IPS-20b (cell line): ENCODE results near the gene ZSCAN21.
"Not testable (repeated sequence)": the region's sequence is repeated elsewhere in the genome, so short reads cannot be mapped to it uniquely, and the experiment has no call there.

Experiments
- H3K27ac ChIP-seq: one replicate; pipeline ENCODE4 v1.5.1; 2013; ENCODE audit warnings: low read length
- H3K27me3 ChIP-seq: 2 replicates; pipeline ENCODE4 v1.6.1; 2013; ENCODE audit warnings: mild to moderate bottlenecking, low read length, inconsistent platforms; ENCODE audit not compliant: insufficient read depth
- H3K36me3 ChIP-seq: 2 replicates; pipeline ENCODE4 v1.6.1; 2013; ENCODE audit warnings: low read depth, mild to moderate bottlenecking, inconsistent platforms, low read length, moderate library complexity; ENCODE audit not compliant: insufficient read depth
- H3K4me1 ChIP-seq: 2 replicates; pipeline ENCODE4 v1.6.1; 2013; ENCODE audit warnings: mild to moderate bottlenecking, control low read depth, inconsistent platforms, low read length, moderate library complexity; ENCODE audit not compliant: insufficient read depth
- H3K4me3 ChIP-seq: 2 replicates; pipeline ENCODE4 v1.5.1; 2013; ENCODE audit warnings: mild to moderate bottlenecking, low read length, inconsistent platforms
- H3K9ac ChIP-seq: 2 replicates; pipeline ENCODE4 v1.6.1; 2013; ENCODE audit warnings: low read depth, mild to moderate bottlenecking, inconsistent platforms, low read length, moderate library complexity
- H3K9me3 ChIP-seq: 2 replicates; pipeline ENCODE4 v1.6.1; 2013; ENCODE audit warnings: mild to moderate bottlenecking, low read depth, low read length, inconsistent platforms; ENCODE audit not compliant: insufficient read depth

ZSCAN21 gene

DNA sequence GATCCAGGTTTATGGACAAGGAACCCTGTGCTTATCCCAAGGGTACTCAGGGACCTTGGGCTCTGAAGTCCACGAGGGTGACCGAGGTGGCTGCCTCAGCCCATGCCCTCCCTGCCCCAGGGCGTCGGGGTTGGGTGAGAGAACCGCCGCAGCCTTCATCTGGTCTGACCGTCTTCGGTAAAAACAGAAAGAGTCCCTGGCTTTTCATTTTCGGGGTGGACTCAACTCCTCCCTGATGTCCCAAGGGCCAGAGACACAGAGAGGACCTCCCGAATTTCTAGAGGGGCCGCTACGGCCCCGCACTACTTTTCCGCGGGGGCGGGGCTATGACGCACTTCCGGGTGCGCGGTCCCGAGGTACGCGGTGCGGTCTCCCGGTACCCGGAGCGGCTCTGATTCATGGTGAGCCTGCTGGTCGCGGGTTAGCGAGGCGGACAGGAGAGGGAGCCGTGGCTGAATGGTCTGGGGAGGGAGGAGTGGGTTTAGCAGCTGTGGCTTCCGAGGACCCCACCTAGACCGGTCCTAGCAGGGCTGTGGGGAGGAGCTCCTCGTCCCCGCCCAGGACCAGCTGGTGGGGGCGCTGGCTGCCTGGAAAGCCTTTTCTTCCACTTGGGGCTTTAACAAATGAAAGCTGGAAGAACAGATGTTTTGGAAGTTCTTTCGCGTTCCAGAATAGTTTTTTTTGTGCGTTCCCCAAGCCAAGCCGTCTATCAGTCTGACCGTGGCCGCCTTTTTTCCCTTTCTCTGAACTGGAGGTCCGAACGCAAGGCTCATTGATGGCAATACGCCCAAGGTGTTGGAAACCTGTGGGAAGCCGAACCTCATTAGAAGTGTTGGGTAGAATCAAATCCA lies at the start of gene ZSCAN21:
ZSCAN21 (plus strand) TSS at position 334 of the 851 bp plus-strand sequence. CDS start 7,233 bp downstream, outside the sequence.
- Histone ChIP-seq H3K27ac (peak within 1 kb of the TSS; percentile 90), H3K36me3 (peaks cover 12% of the 10 kb centered on the region; the same call in 1 of the 2 replicates)

DNA sequence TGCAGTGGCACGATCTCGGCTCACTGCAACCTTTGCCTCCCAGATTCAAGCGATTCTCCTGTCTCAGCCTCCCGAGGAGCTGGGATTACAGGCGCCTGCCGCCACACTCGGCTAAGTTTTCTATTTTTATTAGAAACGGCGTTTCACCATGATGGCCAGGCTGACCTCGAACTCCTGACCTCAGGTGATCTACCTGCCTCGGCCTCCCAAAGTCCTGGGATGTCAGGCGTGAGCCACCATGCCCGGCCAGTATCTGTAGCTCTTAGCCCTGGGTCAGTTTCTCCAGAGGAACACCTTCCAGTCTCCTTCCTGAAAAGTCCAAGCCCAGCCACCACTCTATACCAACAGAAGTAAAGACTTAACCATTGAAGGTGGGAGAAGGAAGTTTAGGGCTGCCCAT lies 49.3 kb upstream of the ZSCAN21 start:
- H3K9ac ChIP-seq: no peak overlapping the region
- no peak overlapping the region for H3K27ac ChIP-seq

More for the DNA sequence above, at the start of gene ZSCAN21:
- Histone ChIP-seq H3K9ac (peak within 1 kb of the TSS; percentile 94), H3K4me1 (peaks cover 6% of the 10 kb centered on the region; the same call in 1 of the 2 replicates), H3K4me3 (peak within 1 kb of the TSS; percentile 98), H3K9me3 (no peaks in the 10 kb centered on the region), H3K27me3 (no peaks in the 10 kb centered on the region)

DNA sequence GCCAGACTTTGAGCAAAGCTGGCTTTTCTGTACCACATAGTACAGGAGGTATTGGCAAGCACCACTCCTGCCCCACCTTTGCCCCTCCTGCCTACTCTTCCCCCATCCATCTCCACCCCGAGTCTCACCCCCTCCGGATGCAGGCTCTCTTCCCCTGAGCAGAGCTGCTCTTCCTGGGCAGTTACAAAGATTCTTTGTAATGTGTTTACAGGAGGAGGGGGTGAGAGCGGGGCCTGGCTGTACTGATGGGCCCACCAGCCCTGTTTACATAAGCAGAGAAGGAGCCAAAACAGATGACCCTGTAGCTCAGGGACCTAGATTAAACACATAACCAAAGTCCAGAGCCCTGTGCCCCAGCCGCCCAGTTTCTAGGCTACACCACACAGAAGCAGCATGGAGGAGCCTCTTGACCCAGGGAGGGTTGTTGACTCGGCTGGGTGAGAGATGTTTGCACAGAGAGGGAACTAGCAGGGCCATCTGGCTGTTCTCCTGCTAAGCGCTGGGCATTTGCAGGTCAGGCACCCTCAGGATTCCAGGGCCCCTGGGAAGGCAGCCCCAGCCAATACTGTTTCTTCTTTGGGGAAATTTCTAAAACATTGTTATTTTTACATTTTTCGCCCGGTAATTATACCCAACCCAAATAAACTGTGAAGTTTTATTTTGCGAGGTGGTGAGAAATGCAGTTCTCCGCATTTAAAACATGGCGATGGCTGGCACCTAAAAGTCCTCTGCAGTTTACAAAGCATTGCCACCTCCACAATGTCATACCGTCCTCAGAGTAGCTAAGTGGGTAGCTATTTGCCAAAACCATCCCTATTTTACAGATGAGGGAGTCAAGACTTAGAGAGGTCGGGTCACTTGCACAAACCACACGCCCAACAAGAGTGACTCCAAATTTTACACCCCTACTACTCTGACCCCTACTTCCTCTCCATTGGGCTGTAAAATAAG lies 45.6 kb upstream of the ZSCAN21 start:
- Histone ChIP-seq H3K4me3 (no peak overlapping the region), H3K27ac (no peak overlapping the region), H3K9ac (0 out of 2 replicates have a peak overlapping the region, but pooled peaks have one; percentile 24), H3K36me3 (no peaks in the 10 kb centered on the region), H3K27me3 (no peaks in the 10 kb centered on the region), H3K4me1 (no peaks in the 10 kb centered on the region; the same call in 1 of the 2 replicates), H3K9me3 (no peaks in the 10 kb centered on the region)

More for the DNA sequence above, 49.3 kb upstream of the ZSCAN21 start:
- Histone ChIP-seq H3K27me3 (no peaks in the 10 kb centered on the region), H3K4me1 (no peaks in the 10 kb centered on the region; the same call in 1 of the 2 replicates), H3K4me3 (no peak overlapping the region), H3K9me3 (no peaks in the 10 kb centered on the region), H3K36me3 (no peaks in the 10 kb centered on the region)

DNA sequence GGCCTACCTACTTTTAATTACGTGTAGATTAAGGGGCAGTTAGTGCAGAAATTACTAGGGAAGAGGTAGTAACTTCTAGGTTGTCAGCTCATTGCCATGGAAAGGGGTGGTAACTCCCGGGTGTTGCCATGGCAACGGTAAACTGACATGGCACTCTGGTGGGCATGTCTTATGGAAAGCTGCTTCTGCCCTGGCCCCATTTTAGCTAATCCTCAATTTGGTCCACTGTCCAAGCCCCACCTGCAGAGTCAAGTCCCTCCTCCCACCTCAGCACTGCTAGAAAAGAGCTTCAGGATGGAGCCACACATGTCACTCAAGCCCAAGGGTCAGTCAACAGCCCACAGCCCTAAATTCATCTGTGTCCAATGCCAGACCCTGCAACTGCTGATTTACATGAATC lies 41.7 kb upstream of the ZSCAN21 start:
- Histone ChIP-seq H3K9ac (no peak overlapping the region), H3K27ac (no peak overlapping the region), H3K4me3 (no peak overlapping the region), H3K9me3 (no peaks in the 10 kb centered on the region), H3K36me3 (no peaks in the 10 kb centered on the region), H3K27me3 (no peaks in the 10 kb centered on the region), H3K4me1 (no peaks in the 10 kb centered on the region; the same call in 1 of the 2 replicates)

DNA sequence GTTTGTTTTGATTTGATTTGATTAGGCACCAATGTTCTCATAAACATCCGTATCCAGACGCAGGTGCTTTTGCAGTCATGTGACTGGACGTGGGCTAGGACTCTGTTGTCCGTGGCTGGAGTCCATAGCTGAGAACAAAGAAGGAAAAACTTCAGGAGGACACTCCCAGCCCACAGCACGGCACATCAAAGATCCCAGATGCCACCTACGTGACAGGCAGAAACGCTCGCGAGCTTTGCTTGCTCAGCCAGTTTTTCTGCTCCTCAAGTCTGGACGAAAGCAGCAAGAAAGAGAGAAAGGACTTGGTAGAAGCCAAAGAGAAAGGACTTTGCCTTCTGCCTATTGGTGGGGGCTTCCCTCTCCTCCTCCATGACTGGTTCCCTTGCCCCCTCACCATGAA lies 41.0 kb upstream of the ZSCAN21 start:
- no peak overlapping the region for H3K9ac ChIP-seq
- no peak overlapping the region for H3K4me3 ChIP-seq
- no peaks in the 10 kb centered on the region for H3K9me3 ChIP-seq
- no peaks in the 10 kb centered on the region for H3K36me3 ChIP-seq
- H3K27ac ChIP-seq: no peak overlapping the region
- H3K4me1 ChIP-seq: no peaks in the 10 kb centered on the region; the same call in 1 of the 2 replicates
- H3K27me3 ChIP-seq: no peaks in the 10 kb centered on the region

DNA sequence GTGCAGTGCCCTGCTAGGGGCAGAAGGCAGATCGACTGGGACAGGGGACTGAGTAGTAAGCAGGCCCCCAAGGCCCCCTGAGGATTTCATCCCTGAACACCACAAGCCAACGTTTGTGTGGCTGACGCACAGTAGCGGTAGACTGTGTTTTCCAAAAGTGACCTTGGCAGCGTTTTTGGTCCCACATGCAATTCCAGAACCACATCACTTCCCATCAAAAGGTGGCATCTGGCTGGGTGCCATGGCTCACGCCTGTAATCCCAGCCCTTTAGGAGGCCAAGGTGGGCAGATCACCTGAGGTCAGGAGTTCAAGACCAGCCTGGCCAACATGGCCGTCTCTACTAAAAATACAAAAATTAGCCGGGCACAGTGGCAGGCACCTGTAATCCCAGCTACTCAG lies 39.6 kb upstream of the ZSCAN21 start:
- not testable (repeated sequence) for H3K36me3 ChIP-seq, H3K9ac ChIP-seq, H3K27ac ChIP-seq, H3K27me3 ChIP-seq, H3K9me3 ChIP-seq, H3K4me1 ChIP-seq, H3K4me3 ChIP-seq

DNA sequence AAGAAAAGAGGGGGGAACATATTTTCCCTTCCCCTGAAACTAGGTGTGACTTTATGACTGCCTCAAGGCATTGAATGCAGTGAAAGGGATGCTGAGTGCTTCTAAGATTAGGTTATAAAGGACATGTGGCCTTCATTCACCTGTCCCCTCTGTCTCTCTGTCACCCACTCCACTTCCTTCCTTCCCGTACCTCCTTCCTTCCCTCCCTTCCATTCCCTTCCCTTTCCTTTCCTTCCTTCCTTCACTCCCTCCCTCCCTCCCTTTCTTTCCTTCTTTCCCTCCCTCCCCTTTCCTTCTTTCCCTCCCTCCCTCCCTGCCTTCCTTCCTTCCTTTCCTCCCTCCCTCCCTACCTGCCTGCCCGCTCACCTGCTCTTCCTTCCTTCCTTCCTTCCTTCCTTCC lies 38.7 kb upstream of the ZSCAN21 start:
- H3K27me3 ChIP-seq: no peaks in the 10 kb centered on the region
- H3K4me3 ChIP-seq: no peak overlapping the region
- no peaks in the 10 kb centered on the region for H3K36me3 ChIP-seq
- H3K4me1 ChIP-seq: no peaks in the 10 kb centered on the region
- H3K9me3 ChIP-seq: no peaks in the 10 kb centered on the region
- no peak overlapping the region for H3K9ac ChIP-seq
- H3K27ac ChIP-seq: no peak overlapping the region

DNA sequence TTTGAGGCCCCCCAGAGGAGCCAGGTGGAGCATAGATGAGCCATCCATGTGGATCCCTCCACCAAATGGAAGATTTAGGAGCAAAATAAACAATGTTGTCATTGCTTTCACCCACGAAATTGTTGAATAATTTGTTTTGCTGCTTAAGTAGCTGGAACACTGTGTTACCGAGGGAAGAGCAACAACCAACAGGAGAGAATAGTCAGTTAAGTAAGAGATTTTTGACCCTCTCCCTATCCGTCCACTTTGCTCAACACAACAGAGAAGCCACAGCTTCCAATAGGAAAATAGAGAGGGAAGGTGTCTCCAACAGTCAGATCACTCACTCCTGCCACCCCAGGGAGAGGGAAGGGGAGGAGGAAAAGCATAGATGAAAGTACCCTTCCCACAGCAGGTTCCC lies 38.1 kb upstream of the ZSCAN21 start:
- H3K27me3 ChIP-seq: no peaks in the 10 kb centered on the region
- no peak overlapping the region for H3K9ac ChIP-seq
- H3K36me3 ChIP-seq: no peaks in the 10 kb centered on the region
- H3K9me3 ChIP-seq: no peaks in the 10 kb centered on the region
- peaks cover under 1% of the 10 kb centered on the region; the same call in 1 of the 2 replicates for H3K4me1 ChIP-seq
- H3K4me3 ChIP-seq: no peak overlapping the region
- no peak overlapping the region for H3K27ac ChIP-seq

DNA sequence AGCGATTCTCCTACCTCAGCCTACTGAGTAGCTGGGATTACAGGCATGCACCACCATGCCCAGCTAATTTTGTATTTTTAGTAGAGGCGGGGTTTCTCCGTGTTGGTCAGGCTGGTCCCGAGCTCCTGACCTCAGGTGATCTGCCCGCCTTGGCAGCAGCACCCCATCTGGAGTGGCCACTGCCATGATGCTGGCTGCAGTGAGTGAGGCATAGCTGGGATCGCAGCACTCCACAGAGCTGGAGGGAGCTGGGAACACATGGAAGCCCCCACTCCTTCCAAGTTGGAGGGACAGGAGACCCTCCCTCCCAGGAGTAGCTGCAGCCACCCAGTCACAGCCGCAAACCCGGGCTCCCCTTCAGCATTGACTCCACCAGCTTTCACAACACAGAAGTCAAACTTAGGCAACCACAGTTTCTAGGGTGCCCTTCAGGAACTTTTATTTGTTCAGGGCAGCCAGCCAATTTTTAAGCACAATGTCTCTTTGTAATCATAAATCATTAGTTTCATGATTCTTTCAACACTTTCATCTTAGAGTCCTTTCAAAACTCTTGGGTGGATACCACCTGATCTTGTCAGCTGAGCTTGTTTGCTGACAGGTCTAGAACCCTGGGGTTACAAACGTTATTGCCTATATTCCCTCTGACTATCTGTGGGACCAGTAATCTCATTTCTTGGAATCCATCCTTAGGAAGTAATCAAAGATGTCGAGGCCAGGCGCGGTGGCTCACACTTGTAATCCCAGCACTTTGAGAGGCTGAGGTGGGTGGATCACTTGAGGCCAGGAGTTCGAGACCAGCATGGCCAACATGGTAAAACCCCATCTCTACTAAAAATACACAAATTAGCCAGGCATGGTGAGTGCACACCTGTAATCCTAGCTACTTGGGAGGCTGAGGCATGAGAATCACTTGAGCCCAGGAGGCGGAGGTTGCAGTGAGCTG lies 36.9 kb upstream of the ZSCAN21 start:
- not testable (repeated sequence) for H3K27me3 ChIP-seq, H3K9me3 ChIP-seq, H3K27ac ChIP-seq, H3K4me1 ChIP-seq, H3K36me3 ChIP-seq, H3K9ac ChIP-seq, H3K4me3 ChIP-seq

DNA sequence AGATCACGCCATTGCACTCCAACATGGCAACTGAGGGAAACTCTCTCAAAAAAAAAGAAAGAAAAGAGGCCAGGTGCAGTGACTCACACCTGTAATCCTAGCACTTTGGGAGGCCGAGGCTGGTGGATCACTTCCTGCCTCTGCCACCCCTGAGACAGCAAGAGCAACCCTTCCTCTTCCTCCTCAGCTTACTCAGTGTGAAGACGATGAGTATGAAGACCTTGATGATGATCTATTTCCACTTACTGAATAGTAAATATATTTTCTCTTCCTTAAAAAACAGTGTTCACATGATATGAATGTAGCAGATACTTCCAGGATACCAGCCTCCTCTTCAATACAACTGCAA lies 36.3 kb upstream of the ZSCAN21 start:
- Histone ChIP-seq H3K9ac (no peak overlapping the region), H3K36me3 (no peaks in the 10 kb centered on the region), H3K4me3 (no peak overlapping the region)

More for the DNA sequence above, 36.3 kb upstream of the ZSCAN21 start:
- Histone ChIP-seq H3K4me1 (peaks cover 4% of the 10 kb centered on the region; the same call in 1 of the 2 replicates), H3K9me3 (no peaks in the 10 kb centered on the region), H3K27me3 (no peaks in the 10 kb centered on the region), H3K27ac (no peak overlapping the region)
